WTC11 (cell line): ENCODE measurements around the gene FAM217A. TPM values are rescaled to one million over a fixed set of nuclear protein-coding genes. Genes with fewer than 3 reads are reported as not detected.

Source experiments
- ATAC-seq: fragments of 200-7000 bp; cut with Tn5 transposase; 2 replicates; pipeline ENCODE4 v1.10.0; 2021; ENCODE audit warnings: mild to moderate bottlenecking, moderate library complexity
- CTCF ChIA-PET: fragments of 300-600 bp; sonication (Branson Sonifier 250); formaldehyde crosslinking; loops from one replicate; lab custom pipeline; 2021; ENCODE audit warnings: antibody characterized with exemption; lab: Charles Lee
- POLR2A ChIA-PET: fragments of 350-600 bp; sonication (Branson Sonifier 250); formaldehyde crosslinking; loops from one replicate; lab custom pipeline; 2021; ENCODE audit warnings: antibody characterized with exemption; lab: Charles Lee
- DNase-seq: peaks from one replicate; pipeline ENCODE4 v3.0.0; 2021; ENCODE audit warnings: low spot score
- H3K27ac Mint-ChIP-seq: 2 replicates; pipeline ENCODE4 v1.8.0; 2021; ENCODE audit warnings: mixed read lengths
- H3K27me3 Mint-ChIP-seq: 2 replicates; pipeline ENCODE4 v1.8.0; 2021; ENCODE audit warnings: low read depth, mild to moderate bottlenecking, moderate library complexity, mixed read lengths
- H3K36me3 Mint-ChIP-seq: 2 replicates; pipeline ENCODE4 v1.8.0; 2021; ENCODE audit warnings: mixed read lengths
- H3K4me1 Mint-ChIP-seq: 2 replicates; pipeline ENCODE4 v1.8.0; 2022; ENCODE audit warnings: mixed read lengths
- H3K4me3 Mint-ChIP-seq: 2 replicates; pipeline ENCODE4 v1.8.0; 2021; ENCODE audit warnings: mild to moderate bottlenecking, moderate library complexity, mixed read lengths
- H3K9me3 Mint-ChIP-seq: 2 replicates; pipeline ENCODE4 v1.8.0; 2021; ENCODE audit warnings: mixed read lengths
- ATF1 ChIP-seq: sonication (generic); formaldehyde crosslinking; IDR thresholded peaks from 2 replicates; pipeline ENCODE4 v1.8.1; 2023; ENCODE audit warnings: mild to moderate bottlenecking, moderate library complexity, missing genetic modification reagents
- CREB1 ChIP-seq: sonication (generic); formaldehyde crosslinking; IDR thresholded peaks from 2 replicates; pipeline ENCODE4 v1.8.0; 2023; ENCODE audit warnings: mild to moderate bottlenecking, missing genetic modification reagents
- E2F4 ChIP-seq: sonication (generic); formaldehyde crosslinking; IDR thresholded peaks from 2 replicates; pipeline ENCODE4 v1.8.1; 2022; ENCODE audit warnings: low read depth, mild to moderate bottlenecking, moderate library complexity, missing genetic modification reagents, borderline replicate concordance
- FOXK1 ChIP-seq: sonication (generic); formaldehyde crosslinking; IDR thresholded peaks from 2 replicates; pipeline ENCODE4 v1.8.0; 2022; ENCODE audit warnings: mild to moderate bottlenecking, moderate library complexity, missing genetic modification reagents
- GRHL2 ChIP-seq: fragments of 250-450 bp; sonication (Bioruptor Pico); IDR thresholded peaks from 2 replicates; pipeline ENCODE4 v1.8.0; 2022; ENCODE audit warnings: mild to moderate bottlenecking, moderate library complexity; ENCODE audit not compliant: insufficient replicate concordance, severe bottlenecking
- JUN ChIP-seq: sonication (generic); formaldehyde crosslinking; IDR thresholded peaks from 2 replicates; pipeline ENCODE4 v1.8.0; 2023; ENCODE audit warnings: mild to moderate bottlenecking, missing genetic modification reagents
- NR2C2 ChIP-seq: sonication (generic); formaldehyde crosslinking; IDR thresholded peaks from 2 replicates; pipeline ENCODE4 v1.8.0; 2022; ENCODE audit warnings: mild to moderate bottlenecking, missing genetic modification reagents
- PRRX2 ChIP-seq: fragments of 250-450 bp; sonication (Bioruptor Pico); IDR thresholded peaks from 2 replicates; pipeline ENCODE4 v1.8.0; 2021; ENCODE audit warnings: mild to moderate bottlenecking
- TCF7 ChIP-seq: sonication (generic); formaldehyde crosslinking; IDR thresholded peaks from 2 replicates; pipeline ENCODE4 v1.8.0; 2022; ENCODE audit warnings: mild to moderate bottlenecking, low read depth, missing genetic modification reagents, moderate library complexity
- TEAD4 ChIP-seq: sonication (generic); formaldehyde crosslinking; IDR thresholded peaks from 2 replicates; pipeline ENCODE4 v1.8.0; 2022; ENCODE audit warnings: mild to moderate bottlenecking, missing genetic modification reagents
- USF2 ChIP-seq: sonication (generic); formaldehyde crosslinking; IDR thresholded peaks from 2 replicates; pipeline ENCODE4 v1.8.1; 2023; ENCODE audit warnings: mild to moderate bottlenecking, missing genetic modification reagents, moderate library complexity
- ZNF219 ChIP-seq: sonication (generic); formaldehyde crosslinking; IDR thresholded peaks from 2 replicates; pipeline ENCODE4 v1.8.0; 2023; ENCODE audit warnings: missing genetic modification reagents, mild to moderate bottlenecking, borderline replicate concordance
- ZNF232 ChIP-seq: sonication (generic); formaldehyde crosslinking; IDR thresholded peaks from 2 replicates; pipeline ENCODE4 v1.8.0; 2022; ENCODE audit warnings: mild to moderate bottlenecking, missing genetic modification reagents
- ZNF263 ChIP-seq: sonication (generic); formaldehyde crosslinking; IDR thresholded peaks from 2 replicates; pipeline ENCODE4 v1.8.1; 2022; ENCODE audit warnings: low read depth, mild to moderate bottlenecking, moderate library complexity, missing genetic modification reagents
- ZNF317 ChIP-seq: sonication (generic); formaldehyde crosslinking; IDR thresholded peaks from 2 replicates; pipeline ENCODE4 v1.8.1; 2023; ENCODE audit warnings: low read depth, mild to moderate bottlenecking, moderate library complexity, missing genetic modification reagents, borderline replicate concordance
- ZNF423 ChIP-seq: fragments of 250-450 bp; sonication (Bioruptor Pico); IDR thresholded peaks from 2 replicates; pipeline ENCODE4 v2.1.2; 2022; ENCODE audit warnings: mild to moderate bottlenecking, moderate library complexity
- total RNA-seq: library from RNA; stranded (reverse); gene quantifications from 3 replicates; pipeline ENCODE4 v1.2.3, GENCODE V29; 2021
- TF ChIP-seq, protein P1 (sequence below): fragments of 250-450 bp; sonication (Bioruptor Pico); IDR thresholded peaks from 2 replicates; pipeline ENCODE4 v1.9.0; 2021; ENCODE audit warnings: mild to moderate bottlenecking
- TF ChIP-seq, protein P2 (sequence below): sonication (generic); formaldehyde crosslinking; conservative IDR thresholded peaks from 2 replicates; pipeline ENCODE4 v1.8.1; 2023; ENCODE audit warnings: mild to moderate bottlenecking, low read depth, missing genetic modification reagents, moderate library complexity
- TF ChIP-seq, protein P3 (sequence below): fragments of 250-450 bp; sonication (Bioruptor Pico); IDR thresholded peaks from 2 replicates; pipeline ENCODE4 v1.9.0; 2021; ENCODE audit warnings: mild to moderate bottlenecking
- TF ChIP-seq, protein P4 (sequence below): sonication (generic); formaldehyde crosslinking; IDR thresholded peaks from 2 replicates; pipeline ENCODE4 v1.8.1; 2023; ENCODE audit warnings: mild to moderate bottlenecking, missing genetic modification reagents, borderline replicate concordance

Gene FAM217A
- total RNA-seq, 1 experiment from 2014 or later = not detected

DNA sequence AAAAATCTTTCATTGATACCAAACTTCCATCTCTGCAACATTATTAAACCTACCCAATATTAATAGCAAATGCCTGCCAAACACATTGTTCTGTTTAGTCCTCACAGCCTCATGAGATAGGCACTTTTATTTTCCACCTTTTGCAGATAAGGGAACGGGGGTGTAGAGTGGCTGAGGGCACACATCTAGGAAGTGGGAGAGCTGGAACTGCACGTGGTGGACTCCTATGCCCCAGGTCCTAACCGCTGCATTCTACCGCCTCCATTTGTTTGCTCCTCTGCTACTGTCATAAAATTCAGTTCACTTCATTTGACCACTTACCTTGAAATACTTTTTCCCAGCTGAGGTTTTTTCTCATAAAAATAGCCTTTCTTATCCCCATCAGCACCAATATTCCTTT is 7.6 kb downstream of the FAM217A start:
- ATAC-seq = no peak
- TF ChIP-seq PRRX2 (CRISPR knock-in tag) (no peak), GRHL2 (CRISPR knock-in tag) (no peak), ZNF317 (CRISPR knock-in tag) (no peak), CREB1 (CRISPR knock-in tag) (no peak), TCF7 (no peak), TEAD4 (CRISPR knock-in tag) (no peak), NR2C2 (CRISPR knock-in tag) (no peak), ZNF423 (no peak), JUN (CRISPR knock-in tag) (no peak), ATF1 (CRISPR knock-in tag) (no peak), ZNF219 (CRISPR knock-in tag) (no peak), FOXK1 (CRISPR knock-in tag) (no peak), E2F4 (CRISPR knock-in tag) (no peak), ZNF263 (CRISPR knock-in tag) (no peak), ZNF232 (CRISPR knock-in tag) (no peak), USF2 (CRISPR knock-in tag) (no peak)
- TF ChIP-seq, protein P1, sequence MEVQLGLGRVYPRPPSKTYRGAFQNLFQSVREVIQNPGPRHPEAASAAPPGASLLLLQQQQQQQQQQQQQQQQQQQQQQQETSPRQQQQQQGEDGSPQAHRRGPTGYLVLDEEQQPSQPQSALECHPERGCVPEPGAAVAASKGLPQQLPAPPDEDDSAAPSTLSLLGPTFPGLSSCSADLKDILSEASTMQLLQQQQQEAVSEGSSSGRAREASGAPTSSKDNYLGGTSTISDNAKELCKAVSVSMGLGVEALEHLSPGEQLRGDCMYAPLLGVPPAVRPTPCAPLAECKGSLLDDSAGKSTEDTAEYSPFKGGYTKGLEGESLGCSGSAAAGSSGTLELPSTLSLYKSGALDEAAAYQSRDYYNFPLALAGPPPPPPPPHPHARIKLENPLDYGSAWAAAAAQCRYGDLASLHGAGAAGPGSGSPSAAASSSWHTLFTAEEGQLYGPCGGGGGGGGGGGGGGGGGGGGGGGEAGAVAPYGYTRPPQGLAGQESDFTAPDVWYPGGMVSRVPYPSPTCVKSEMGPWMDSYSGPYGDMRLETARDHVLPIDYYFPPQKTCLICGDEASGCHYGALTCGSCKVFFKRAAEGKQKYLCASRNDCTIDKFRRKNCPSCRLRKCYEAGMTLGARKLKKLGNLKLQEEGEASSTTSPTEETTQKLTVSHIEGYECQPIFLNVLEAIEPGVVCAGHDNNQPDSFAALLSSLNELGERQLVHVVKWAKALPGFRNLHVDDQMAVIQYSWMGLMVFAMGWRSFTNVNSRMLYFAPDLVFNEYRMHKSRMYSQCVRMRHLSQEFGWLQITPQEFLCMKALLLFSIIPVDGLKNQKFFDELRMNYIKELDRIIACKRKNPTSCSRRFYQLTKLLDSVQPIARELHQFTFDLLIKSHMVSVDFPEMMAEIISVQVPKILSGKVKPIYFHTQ (CRISPR knock-in tag) = no peak
- TF ChIP-seq, protein P2, sequence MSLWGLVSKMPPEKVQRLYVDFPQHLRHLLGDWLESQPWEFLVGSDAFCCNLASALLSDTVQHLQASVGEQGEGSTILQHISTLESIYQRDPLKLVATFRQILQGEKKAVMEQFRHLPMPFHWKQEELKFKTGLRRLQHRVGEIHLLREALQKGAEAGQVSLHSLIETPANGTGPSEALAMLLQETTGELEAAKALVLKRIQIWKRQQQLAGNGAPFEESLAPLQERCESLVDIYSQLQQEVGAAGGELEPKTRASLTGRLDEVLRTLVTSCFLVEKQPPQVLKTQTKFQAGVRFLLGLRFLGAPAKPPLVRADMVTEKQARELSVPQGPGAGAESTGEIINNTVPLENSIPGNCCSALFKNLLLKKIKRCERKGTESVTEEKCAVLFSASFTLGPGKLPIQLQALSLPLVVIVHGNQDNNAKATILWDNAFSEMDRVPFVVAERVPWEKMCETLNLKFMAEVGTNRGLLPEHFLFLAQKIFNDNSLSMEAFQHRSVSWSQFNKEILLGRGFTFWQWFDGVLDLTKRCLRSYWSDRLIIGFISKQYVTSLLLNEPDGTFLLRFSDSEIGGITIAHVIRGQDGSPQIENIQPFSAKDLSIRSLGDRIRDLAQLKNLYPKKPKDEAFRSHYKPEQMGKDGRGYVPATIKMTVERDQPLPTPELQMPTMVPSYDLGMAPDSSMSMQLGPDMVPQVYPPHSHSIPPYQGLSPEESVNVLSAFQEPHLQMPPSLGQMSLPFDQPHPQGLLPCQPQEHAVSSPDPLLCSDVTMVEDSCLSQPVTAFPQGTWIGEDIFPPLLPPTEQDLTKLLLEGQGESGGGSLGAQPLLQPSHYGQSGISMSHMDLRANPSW = no peak
- TF ChIP-seq, protein P3, sequence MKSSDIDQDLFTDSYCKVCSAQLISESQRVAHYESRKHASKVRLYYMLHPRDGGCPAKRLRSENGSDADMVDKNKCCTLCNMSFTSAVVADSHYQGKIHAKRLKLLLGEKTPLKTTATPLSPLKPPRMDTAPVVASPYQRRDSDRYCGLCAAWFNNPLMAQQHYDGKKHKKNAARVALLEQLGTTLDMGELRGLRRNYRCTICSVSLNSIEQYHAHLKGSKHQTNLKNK (CRISPR knock-in tag) = no peak
- TF ChIP-seq, protein P4, sequence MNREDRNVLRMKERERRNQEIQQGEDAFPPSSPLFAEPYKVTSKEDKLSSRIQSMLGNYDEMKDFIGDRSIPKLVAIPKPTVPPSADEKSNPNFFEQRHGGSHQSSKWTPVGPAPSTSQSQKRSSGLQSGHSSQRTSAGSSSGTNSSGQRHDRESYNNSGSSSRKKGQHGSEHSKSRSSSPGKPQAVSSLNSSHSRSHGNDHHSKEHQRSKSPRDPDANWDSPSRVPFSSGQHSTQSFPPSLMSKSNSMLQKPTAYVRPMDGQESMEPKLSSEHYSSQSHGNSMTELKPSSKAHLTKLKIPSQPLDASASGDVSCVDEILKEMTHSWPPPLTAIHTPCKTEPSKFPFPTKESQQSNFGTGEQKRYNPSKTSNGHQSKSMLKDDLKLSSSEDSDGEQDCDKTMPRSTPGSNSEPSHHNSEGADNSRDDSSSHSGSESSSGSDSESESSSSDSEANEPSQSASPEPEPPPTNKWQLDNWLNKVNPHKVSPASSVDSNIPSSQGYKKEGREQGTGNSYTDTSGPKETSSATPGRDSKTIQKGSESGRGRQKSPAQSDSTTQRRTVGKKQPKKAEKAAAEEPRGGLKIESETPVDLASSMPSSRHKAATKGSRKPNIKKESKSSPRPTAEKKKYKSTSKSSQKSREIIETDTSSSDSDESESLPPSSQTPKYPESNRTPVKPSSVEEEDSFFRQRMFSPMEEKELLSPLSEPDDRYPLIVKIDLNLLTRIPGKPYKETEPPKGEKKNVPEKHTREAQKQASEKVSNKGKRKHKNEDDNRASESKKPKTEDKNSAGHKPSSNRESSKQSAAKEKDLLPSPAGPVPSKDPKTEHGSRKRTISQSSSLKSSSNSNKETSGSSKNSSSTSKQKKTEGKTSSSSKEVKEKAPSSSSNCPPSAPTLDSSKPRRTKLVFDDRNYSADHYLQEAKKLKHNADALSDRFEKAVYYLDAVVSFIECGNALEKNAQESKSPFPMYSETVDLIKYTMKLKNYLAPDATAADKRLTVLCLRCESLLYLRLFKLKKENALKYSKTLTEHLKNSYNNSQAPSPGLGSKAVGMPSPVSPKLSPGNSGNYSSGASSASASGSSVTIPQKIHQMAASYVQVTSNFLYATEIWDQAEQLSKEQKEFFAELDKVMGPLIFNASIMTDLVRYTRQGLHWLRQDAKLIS (CRISPR knock-in tag) = no peak
- TF ChIP-seq, all 79 proteins: peak for 0
- POLR2A ChIA-PET = no interaction called here
- no peaks in the 10 kb centered on the region for H3K9me3 Mint-ChIP-seq
- no peaks in the 10 kb centered on the region for H3K36me3 Mint-ChIP-seq
- H3K4me1 Mint-ChIP-seq = peaks cover 10% of the 10 kb centered on the region
- no peaks in the 10 kb centered on the region for H3K27me3 Mint-ChIP-seq
- DNase-seq = no peak
- H3K27ac Mint-ChIP-seq = no peak overlapping the region
- CTCF ChIA-PET = no interaction called here
- H3K4me3 Mint-ChIP-seq = no peak overlapping the region
